K562 (cell line): ENCODE data around the gene ID2. TPM values are rescaled to one million over a fixed set of nuclear protein-coding genes. Genes with fewer than 3 reads are reported as not detected.

ENCODE experiments used
- ATAC-seq: fragments of 200-7000 bp; cut with Tn5 transposase; 3 replicates; pipeline ENCODE4 v1.9.1; 2020; ENCODE audit warnings: moderate library complexity
- BruUV-seq: library from RNA; stranded (reverse); fragments of 400-500 nt; replicated peaks from 2 replicates; lab custom pipeline; 2021; lab: Mats Ljungman, UMichigan
- CTCF ChIA-PET: fragments of 300-600 bp; formaldehyde crosslinking; extraction: SDS; loops from one replicate; lab custom pipeline; 2021; ENCODE audit warnings: low intra/inter-chr PET ratio; lab: Yijun Ruan, JAX
- POLR2A ChIA-PET: fragments of 300-600, 350-650 bp; sonication (Branson Sonifier 250); formaldehyde crosslinking; extraction: SDS; loops from one replicate; lab custom pipeline; 2021; ENCODE audit warnings: antibody characterized with exemption, inconsistent platforms; lab: Yijun Ruan, JAX
- DNase-seq, 4 experiments: peaks; one replicate each; pipeline versions ENCODE4 v3.0.0 to v3.0.0-alpha.2; 2011 to 2018; ENCODE audit warnings: low spot score in 3 of 4, mixed read lengths in 3 of 4; ENCODE audit errors: extremely low read depth in 1 of 4
- FAIRE-seq: peaks from 2 replicates; lab custom pipeline; 2011; peaks lifted over from hg19 to GRCh38; lab: Jason Lieb, UNC
- H2AFZ ChIP-seq: 2 replicates; pipeline ENCODE4 v1.6.0; 2011; ENCODE audit warnings: low read depth, low read length, control low read depth, inconsistent platforms
- H3K27ac ChIP-seq: fragments of 200-600 bp; 3 replicates; pipeline ENCODE4 v1.8.0; 2011; ENCODE audit warnings: low read depth, mild to moderate bottlenecking, control low read depth, inconsistent platforms, low read length, moderate library complexity, mixed read lengths; ENCODE audit errors: extremely low read depth
- H3K27me3 ChIP-seq, 2 experiments: fragments of 300-600 bp in 1 of 2; 2 replicates in 1 of 2; 3 replicates in 1 of 2; pipeline versions ENCODE4 v1.6.0 to v1.8.0; 2011; ENCODE audit warnings: inconsistent platforms in 2 of 2, low read length in 2 of 2, mild to moderate bottlenecking in 1 of 2, mixed read lengths in 1 of 2, moderate library complexity in 1 of 2; ENCODE audit not compliant: control insufficient read depth in 2 of 2, insufficient read depth in 2 of 2
- H3K36me3 ChIP-seq: fragments of 300-600 bp; 3 replicates; pipeline ENCODE4 v1.8.0; 2011; ENCODE audit warnings: mild to moderate bottlenecking, low read length, inconsistent platforms; ENCODE audit not compliant: control insufficient read depth, insufficient read depth
- H3K4me1 ChIP-seq, 2 experiments: fragments of 200-600 bp in 1 of 2; replicated peaks in 1 of 2; 2 replicates in 1 of 2; 3 replicates in 1 of 2; pipeline versions ENCODE4 v1.5.1 to v1.8.0; 2011; ENCODE audit warnings: inconsistent platforms in 2 of 2, low read length in 2 of 2, mild to moderate bottlenecking in 1 of 2, mixed read lengths in 1 of 2, moderate library complexity in 1 of 2; ENCODE audit not compliant: control insufficient read depth in 2 of 2, insufficient read depth in 2 of 2
- H3K4me2 ChIP-seq: 2 replicates; pipeline ENCODE4 v1.6.1; 2011; ENCODE audit warnings: low read length, control low read depth, inconsistent platforms, mixed read lengths; ENCODE audit not compliant: insufficient read depth
- H3K4me3 ChIP-seq: fragments of 200-600 bp; sonication (generic), shearing (Covaris generic); 2 replicates; pipeline ENCODE4 v1.5.1; 2016; ENCODE audit warnings: control low read depth, inconsistent platforms
- H3K79me2 ChIP-seq: fragments of 200-600 bp; 3 replicates; pipeline ENCODE4 v1.8.0; 2011; ENCODE audit warnings: low read length, inconsistent platforms; ENCODE audit not compliant: control insufficient read depth, insufficient read depth
- H3K9ac ChIP-seq, 2 experiments: 2 replicates each; pipeline versions ENCODE4 v1.6.0 to v1.6.1; 2011; ENCODE audit warnings: low read depth in 2 of 2, low read length in 2 of 2, control low read depth in 1 of 2, inconsistent platforms in 1 of 2, mild to moderate bottlenecking in 1 of 2, mixed read lengths in 1 of 2; ENCODE audit not compliant: insufficient read depth in 1 of 2
- H3K9me1 ChIP-seq: one replicate; pipeline ENCODE4 v1.6.0; 2011; ENCODE audit warnings: inconsistent platforms, mild to moderate bottlenecking, low read length, moderate library complexity; ENCODE audit not compliant: control insufficient read depth, insufficient read depth
- H3K9me3 ChIP-seq: replicated peaks from 2 replicates; pipeline ENCODE4 v1.5.1; 2011; ENCODE audit warnings: low read depth, low read length, inconsistent platforms; ENCODE audit not compliant: control insufficient read depth, insufficient read depth
- H4K20me1 ChIP-seq: replicated peaks from 2 replicates; pipeline ENCODE4 v1.6.1; 2011; ENCODE audit warnings: low read length, inconsistent platforms, mixed read lengths; ENCODE audit not compliant: control insufficient read depth, insufficient read depth
- BRF2 ChIP-seq: IDR thresholded peaks from 3 replicates; pipeline ENCODE4 v1.6.1; 2011; ENCODE audit warnings: borderline replicate concordance, mild to moderate bottlenecking; ENCODE audit not compliant: insufficient read length, insufficient read depth
- EHMT2 ChIP-seq: fragments of 450-650 bp; IDR thresholded peaks from 2 replicates; pipeline ENCODE4 v1.6.1; 2018; ENCODE audit warnings: antibody characterized with exemption
- FOXJ2 ChIP-seq: fragments of 200-800 bp; sonication (Bioruptor generic); IDR thresholded peaks from 2 replicates; pipeline ENCODE4 v1.6.1; 2016; ENCODE audit warnings: missing genetic modification characterization, missing compliant biosample characterization
- KDM1A ChIP-seq, 2 experiments: fragments of 450-650 bp; IDR thresholded peaks; 2 replicates each; pipeline ENCODE4 v1.6.1; 2016; ENCODE audit warnings: mild to moderate bottlenecking in 2 of 2
- MCM7 ChIP-seq, 2 experiments: fragments of 450-650 bp; IDR thresholded peaks; 2 replicates each; pipeline ENCODE4 v1.6.1; 2016 to 2018
- NCOA2 ChIP-seq, 2 experiments: fragments of 450-650 bp; IDR thresholded peaks; 2 replicates each; pipeline ENCODE4 v1.6.1; 2018; ENCODE audit warnings: mild to moderate bottlenecking in 2 of 2, moderate library complexity in 1 of 2; ENCODE audit not compliant: partially characterized antibody in 2 of 2
- SREBF2 ChIP-seq: sonication (generic); formaldehyde crosslinking; IDR thresholded peaks from 2 replicates; pipeline ENCODE4 v1.4.0; 2020; ENCODE audit warnings: mild to moderate bottlenecking, missing genetic modification reagents
- TRIM25 ChIP-seq: fragments of 450-650 bp; IDR thresholded peaks from 2 replicates; pipeline ENCODE4 v1.7.0; 2016; ENCODE audit warnings: borderline replicate concordance
- VEZF1 ChIP-seq: fragments of 200-800 bp; sonication (Bioruptor generic); IDR thresholded peaks from 2 replicates; pipeline ENCODE4 v1.6.1; 2017; ENCODE audit warnings: missing genetic modification characterization, missing compliant biosample characterization
- WGBS: fragments of 100-300 bp; shearing (Covaris generic); methylation state at CpG from one replicate; pipeline ENCODE4 v1.1.6; 2016; ENCODE audit warnings: low coverage, mixed read lengths; ENCODE audit not compliant: insufficient coverage; ENCODE audit errors: missing lambda C conversion rate; 5-methylcytosine and 5-hydroxymethylcytosine counted together
- in situ Hi-C: fragments of 300-500 bp; cut with MboI; formaldehyde crosslinking; loops from 4 replicates; pipeline ENCODE4 v1.15.0; 2018; ENCODE audit warnings: inconsistent platforms, mixed read lengths
- intact Hi-C: fragments of 100-400 bp; cut with micrococcal nuclease; formaldehyde crosslinking; loops from 2 replicates; pipeline ENCODE4 v1.14.2; 2022
- polyA plus RNA-seq, 8 experiments: library from polyadenylated mRNA; depleted of rRNA in 4 of 8; stranded (reverse) in 5 of 8; unstranded in 3 of 8; fragments of >200 nt; fragmentation: Nextera tagmentation in 2 of 8; fragmentation: Illumina TruSeq in 1 of 8; extraction: Ambion mirVana in 2 of 8; extraction: Trizol in 1 of 8; gene quantifications; 2 replicates each; pipeline versions ENCODE4 v1.2.1 to v1.2.3, GENCODE V29; 2011 to 2014; ENCODE audit warnings: inconsistent platforms in 1 of 8, missing spikeins in 1 of 8
- total RNA-seq, 7 experiments: library from RNA; depleted of rRNA in 6 of 7; stranded (reverse); fragments of >200 nt in 6 of 7; fragmentation: Illumina TruSeq in 2 of 7; extraction: Trizol in 2 of 7; gene quantifications; 2 replicates each; pipeline versions ENCODE4 v1.2.1 to v1.2.3, GENCODE V29; 2011 to 2021; ENCODE audit warnings: low replicate concordance in 1 of 7

The ID2 gene
- total and polyA plus RNA-seq, 9 of the 15 experiments (the other 6 are each of a cell fraction or from before 2014, with no cell fraction given) = 8.0 to 35.7 (median 16.6) TPM

- Histone ChIP-seq H3K4me2 (no peak overlapping the region), H4K20me1 (no peaks in the 10 kb centered on the region), H3K4me3 (no peak overlapping the region), H3K27ac (no peak overlapping the region), H3K9me1 (no peaks in the 10 kb centered on the region), H3K9me3 (no peaks in the 10 kb centered on the region), H2AFZ (no peak overlapping the region), H3K79me2 (no peaks in the 10 kb centered on the region), H3K36me3 (no peaks in the 10 kb centered on the region), H3K9ac (no peak overlapping the region), H3K27me3 (no peaks in the 10 kb centered on the region), H3K4me1 (peaks cover 2 to 3% of the 10 kb centered on the region in 2 experiments; a peak in 2 of 5 replicates)
- no TSS peak for BruUV-seq
- ChIA-PET POLR2A (no interaction called here), CTCF (no interaction called here)
- no peak for TF ChIP-seq MCM7 (IDR thresholded peaks at IDR 0.05)
- TF ChIP-seq NCOA2 (IDR thresholded peaks at IDR 0.05; ENCODE audit: partially characterized antibody in 2 of 2) = no peak
- TF ChIP-seq EHMT2 = 0 out of 2 replicates have a peak, but pooled peaks have one; percentile 9
- TF ChIP-seq KDM1A (IDR thresholded peaks at IDR 0.05) = 0 out of 4 replicates have a peak, but pooled peaks of 1 of the 2 experiments have one; percentile 16
- intact Hi-C loops (no loop called here), in situ Hi-C loops (no loop called here)
- ATAC-seq = no peak
- no peak for FAIRE-seq
- WGBS = 0% methylated on average over 6 of the region's 6 CpGs
- no peak for DNase-seq
These were observed 13.9 kb upstream of the ID2 start for GRCh38 chr2:8667896-8668512.

GRCh38 chr2:8669157-8669817 is 12.6 kb upstream of the ID2 start:
- no peaks in the 10 kb centered on the region for H4K20me1 ChIP-seq
- in situ Hi-C loops = no loop called here
- H3K9ac ChIP-seq = no peak overlapping the region
- no TSS peak for BruUV-seq
- H3K4me1 ChIP-seq = peaks cover 0 to 2% of the 10 kb centered on the region in 2 experiments; a peak in 1 of 5 replicates
- FAIRE-seq = no peak
- H3K9me3 ChIP-seq = no peaks in the 10 kb centered on the region; the same call in 1 of the 2 replicates
- CTCF ChIA-PET = no interaction called here
- POLR2A ChIA-PET = interaction anchor here (1.1 to 2.0 kb wide), 5 partner anchors 8 to 37 kb away, joined by 4 to 8 read pairs (median 6); partner anchors contain the start of gene ID2
- no peaks in the 10 kb centered on the region for H3K79me2 ChIP-seq
- H3K27me3 ChIP-seq = no peaks in the 10 kb centered on the region
- WGBS = 0% methylated on average over 3 of the region's 3 CpGs
- no peak for ATAC-seq
- no peaks in the 10 kb centered on the region for H3K9me1 ChIP-seq
- no peak overlapping the region for H2AFZ ChIP-seq
- H3K27ac ChIP-seq = no peak overlapping the region
- intact Hi-C loops = no loop called here
- H3K4me3 ChIP-seq = no peak overlapping the region
- no peak for DNase-seq
- no peak overlapping the region for H3K4me2 ChIP-seq
- no peaks in the 10 kb centered on the region for H3K36me3 ChIP-seq
- no peak for TF ChIP-seq BRF2
- TF ChIP-seq VEZF1 = no peak
- no peak for TF ChIP-seq FOXJ2 (tag)
- no peak for TF ChIP-seq TRIM25
- TF ChIP-seq SREBF2 (CRISPR knock-in tag) = no peak
